Measurements from ENCODE around the gene IHH.

The IHH gene

DNA sequence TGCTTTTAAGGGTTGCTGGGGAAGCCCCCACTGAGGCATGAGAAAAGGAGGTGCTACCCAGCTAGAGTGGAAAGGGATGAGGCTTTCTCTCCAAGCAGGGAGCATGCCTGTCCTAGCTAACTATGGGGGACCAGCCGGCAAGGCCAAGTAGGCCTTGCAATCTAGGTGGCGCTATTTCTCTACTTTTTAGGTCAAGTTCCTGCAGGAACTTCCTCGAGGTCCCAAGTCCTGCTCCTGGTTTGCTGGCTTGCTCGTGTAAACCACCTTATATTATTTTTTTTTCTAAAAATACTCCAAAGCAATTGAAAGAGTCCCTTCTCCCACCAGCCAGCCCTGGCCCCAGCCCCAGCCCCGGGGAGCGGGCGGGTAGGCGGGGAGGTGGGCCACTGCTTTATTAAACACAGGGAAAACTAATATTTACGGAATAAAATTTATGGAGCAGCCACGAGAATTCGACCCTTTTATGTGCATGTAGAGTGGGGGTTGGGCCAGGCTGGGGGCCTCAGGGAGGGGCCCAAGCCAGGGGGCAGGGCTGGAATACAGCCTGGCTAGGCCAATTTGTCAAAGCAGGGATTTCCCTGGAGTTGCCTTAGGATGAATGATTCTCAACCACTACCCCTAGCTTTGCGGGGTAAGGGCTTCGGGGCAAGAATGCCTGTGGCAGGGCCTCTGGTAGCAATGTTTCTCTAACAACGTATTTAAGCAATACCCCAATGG lies 12.8 kb upstream of the IHH start:
- DNase-seq (ENCODE audit: low read depth) = no peak

DNA sequence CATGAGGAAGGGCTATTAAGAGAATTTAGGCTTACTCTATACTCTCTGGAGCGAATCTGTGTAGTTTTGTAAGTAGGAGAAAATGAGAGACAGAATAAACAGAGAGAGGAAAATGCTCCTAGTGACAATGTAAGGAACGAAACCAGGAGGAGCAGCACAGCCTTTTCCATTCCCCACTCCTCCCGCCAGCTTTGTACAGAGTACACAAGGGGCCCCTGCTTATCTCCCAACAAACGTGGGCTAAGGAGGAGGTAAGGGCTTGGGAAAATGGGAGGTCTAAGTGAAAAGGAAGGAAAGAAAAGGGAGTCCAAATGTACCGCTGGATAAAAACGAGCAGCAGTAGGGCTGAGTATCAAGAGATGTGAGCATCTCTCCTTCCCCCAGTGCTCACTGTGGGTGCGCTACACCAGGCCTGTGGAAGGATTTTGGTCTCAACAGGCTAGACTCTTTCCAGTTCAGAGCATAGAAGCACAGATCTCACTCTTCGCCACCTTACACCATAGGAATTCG lies 12.1 kb upstream of the IHH start:
- no peak for DNase-seq (ENCODE audit: low read depth)

DNA sequence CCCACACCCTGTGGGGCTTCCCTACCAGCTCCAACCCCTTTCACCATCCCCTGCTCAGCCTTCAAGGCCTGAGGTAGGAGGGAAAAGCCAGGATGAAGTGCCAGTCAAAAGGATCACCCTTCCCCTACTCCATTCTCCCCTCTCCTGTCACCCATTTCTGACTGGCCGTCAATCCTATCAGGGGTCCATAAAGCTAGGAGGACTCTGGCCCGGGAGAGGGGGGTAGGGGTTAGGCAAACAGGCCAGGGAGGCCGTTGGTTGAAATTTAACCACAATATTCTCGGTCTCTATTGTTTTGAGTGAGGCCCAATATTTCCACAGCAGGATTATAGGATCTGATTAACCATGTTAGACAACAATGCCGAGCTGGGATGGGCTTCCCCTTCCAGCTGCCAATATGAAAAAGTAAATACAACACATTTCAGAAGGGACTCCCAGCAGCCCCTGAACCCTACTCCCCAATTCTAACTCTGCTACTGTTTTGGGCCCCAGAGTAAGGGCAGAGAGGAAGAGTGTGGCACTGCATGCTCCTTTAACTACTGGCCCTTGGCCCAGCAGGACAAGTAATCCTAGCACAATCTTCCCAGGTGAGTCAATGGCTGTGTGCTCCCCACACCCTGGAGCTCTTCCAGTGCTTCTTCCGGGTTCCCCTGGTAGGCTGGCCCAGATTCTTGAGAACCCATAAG lies 10.6 kb upstream of the IHH start:
- no peak for DNase-seq (ENCODE audit: low read depth)

DNA sequence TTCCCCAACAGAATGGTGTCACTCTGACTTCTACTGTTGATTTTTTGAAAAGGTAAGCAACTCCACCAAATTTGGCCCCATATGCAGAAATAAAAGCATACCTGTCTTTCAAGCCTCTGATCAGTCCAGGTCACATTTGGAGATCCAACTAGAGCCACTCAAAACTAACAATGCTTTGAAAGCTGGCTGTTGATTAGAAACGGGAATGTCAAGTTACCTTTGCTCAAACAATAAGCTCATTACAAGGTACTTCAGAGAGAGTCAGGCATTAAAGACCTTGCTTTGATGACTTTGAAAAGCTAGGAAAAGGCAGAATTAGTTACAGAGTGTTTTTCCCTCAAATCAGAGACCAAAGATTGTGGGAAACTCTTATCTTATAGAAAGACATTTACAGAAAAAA lies 4.8 kb upstream of the IHH start:
- DNase-seq (ENCODE audit: low read depth) = no peak

DNA sequence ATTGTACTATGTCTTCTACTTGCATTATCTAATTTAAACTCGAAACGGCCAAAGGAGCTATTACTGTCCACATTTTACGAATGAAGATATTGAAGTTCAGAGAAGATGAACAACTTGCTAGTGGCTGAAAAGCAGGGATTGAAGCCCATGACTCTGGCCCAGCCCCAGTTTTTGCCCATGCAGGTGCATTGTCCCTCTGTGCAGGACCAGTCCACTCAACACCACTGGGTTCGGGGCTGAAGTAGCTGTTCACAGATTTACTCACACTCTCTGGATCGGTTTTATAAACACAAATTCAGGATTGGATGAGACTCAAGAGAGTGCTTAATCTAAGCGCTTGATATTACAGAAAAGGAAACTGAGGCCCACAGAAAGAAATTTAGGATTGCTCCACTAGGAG lies 1.4 kb upstream of the IHH start:
- no peak for DNase-seq (ENCODE audit: low read depth)

DNA sequence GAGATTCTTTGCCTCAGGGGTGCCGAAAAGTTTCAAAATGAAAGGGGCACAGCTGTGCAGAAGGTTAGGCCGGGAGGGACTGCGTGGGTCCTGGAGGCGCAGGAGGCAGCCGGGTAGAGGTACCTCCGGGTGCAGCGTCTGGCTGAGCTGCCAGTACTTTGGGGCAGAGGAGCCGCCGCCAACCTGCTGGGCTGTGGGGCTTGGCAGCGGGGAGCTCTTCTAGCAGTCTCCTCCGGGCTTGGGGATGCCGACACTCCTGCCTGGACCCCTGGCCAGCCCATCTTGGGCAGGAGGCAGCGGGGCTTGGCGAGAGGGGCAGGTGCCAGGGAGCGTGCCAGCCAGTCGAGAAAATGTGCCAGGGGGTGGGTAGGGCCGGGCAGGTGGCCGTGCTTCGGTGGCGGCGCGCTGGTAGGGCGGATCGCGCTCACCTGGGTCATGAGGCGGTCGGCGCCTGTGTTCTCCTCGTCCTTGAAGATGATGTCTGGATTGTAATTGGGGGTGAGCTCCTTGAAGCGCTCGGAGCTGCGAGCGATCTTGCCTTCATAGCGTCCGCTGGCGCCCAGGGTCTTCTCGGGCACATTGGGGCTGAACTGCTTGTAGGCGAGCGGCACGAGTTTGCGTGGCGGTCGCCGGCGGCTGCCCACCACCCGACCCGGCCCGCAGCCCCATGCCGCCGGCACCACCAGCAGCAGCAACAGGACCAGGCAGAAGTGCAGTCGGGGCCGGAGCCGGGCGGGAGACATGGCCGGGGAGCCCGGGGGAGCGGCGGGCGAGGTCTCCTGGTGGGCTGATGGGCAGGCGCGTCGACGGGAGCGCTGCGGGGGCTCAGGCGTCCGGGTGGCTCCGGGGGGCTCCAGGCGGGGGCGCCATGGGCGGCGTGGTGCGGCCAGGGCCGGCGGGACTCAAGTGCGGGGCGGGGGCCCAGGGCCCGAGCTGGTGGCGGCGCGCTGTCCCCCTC lies 717 bp downstream of the IHH start:
- DNase-seq (ENCODE audit: low read depth) = no peak

DNA sequence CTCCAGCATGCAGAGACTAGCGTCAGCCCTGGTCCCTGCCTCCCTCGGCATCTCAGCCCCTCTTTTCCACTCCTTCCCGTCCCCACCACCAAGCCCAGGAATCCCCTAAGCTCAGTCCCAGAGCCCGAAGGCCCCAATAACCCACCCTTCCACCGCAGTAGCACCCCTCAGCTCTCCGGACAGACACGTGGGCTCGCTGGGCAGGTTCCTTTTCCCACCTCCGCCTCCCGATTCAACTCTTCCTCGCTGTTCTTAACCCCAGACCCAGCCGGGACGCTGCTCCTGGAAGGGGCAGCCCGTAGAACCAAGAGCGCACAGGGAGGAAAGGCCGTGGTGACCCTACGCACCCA lies 1.4 kb downstream of the IHH start:
- no peak for DNase-seq (ENCODE audit: low read depth)

DNA sequence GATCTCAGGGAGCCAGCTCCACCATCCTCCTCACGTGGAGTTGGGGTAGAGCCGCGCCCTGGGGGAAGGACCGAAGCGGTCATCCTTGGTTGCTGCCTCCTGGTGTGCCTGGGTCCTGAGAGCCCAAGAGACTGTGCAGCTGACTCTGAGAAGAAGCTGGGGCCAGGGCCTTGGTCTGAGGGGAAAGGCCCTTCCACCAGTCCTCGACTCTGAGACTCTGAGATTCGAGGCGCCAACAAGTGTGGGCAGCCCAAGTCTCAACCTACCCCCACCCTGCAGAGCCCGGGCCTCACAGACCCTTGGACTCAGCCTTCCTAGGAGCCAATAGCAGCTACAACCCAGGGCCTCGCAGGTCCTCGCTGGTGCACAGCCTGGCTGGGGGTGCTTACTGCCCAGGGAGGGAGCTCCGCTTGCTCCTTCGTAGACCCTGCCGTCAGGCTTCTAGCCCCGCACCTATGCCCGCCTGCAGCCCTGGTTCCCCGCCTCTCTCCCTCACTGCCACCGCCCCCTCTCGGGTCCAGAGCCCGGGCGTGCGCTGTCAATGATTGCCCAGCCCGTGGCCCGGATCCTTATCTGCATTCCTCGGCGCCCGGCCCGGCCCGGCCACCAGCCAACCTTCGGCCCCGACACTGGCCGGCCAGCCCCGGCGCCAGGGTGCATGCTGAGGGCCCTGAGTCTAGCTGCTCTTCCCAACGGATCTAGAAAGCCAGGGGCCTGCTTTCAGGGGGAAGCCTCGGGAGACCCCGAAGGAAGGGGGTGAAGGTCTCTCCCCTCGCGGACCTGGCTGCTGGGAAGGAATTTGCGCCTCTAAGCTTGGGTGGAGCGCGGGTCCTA lies 2.0 kb downstream of the IHH start:
- no peak for DNase-seq (ENCODE audit: low read depth)

DNA sequence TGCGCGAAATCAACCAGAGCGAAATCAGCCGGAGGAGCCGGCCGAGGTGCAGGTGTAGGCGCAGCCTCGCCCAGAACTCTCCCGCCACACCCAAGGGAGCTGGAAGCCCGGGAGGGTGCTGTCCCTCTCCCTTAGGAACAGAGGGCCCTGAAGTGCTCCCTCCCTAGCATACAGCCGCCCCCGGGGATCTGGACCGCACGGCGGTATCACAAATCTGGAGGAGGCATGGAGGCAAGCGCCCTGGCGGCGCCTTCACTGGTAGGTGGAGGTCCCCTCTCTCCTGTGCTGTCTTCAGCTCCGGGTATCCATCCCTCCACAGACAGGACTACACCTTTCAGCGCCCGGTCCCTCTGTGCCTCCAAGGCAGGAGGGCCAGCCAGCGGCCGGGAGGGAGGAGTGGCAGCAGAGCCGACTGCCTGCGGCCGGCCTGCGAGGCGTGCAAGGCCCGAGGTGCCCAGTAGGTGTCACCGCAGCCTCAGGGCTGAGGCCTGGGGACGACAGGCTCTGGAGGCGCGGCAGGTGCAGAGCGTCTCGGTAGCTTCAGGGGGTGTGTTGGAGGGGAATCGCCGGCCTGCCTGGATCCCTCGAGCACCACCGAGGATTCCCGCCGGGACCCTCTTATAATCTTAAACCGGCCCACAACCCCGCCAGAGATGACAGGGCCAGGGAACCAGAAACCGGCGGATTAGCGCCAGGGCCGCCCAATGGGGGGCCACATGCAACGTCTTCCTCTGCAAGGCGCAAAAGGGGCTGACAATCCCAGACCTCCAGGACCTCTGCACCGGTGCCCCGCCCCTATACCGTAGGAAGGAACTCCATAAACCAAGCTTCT lies 2.8 kb downstream of the IHH start:
- peak; percentile 39 for DNase-seq (ENCODE audit: low read depth)

DNA sequence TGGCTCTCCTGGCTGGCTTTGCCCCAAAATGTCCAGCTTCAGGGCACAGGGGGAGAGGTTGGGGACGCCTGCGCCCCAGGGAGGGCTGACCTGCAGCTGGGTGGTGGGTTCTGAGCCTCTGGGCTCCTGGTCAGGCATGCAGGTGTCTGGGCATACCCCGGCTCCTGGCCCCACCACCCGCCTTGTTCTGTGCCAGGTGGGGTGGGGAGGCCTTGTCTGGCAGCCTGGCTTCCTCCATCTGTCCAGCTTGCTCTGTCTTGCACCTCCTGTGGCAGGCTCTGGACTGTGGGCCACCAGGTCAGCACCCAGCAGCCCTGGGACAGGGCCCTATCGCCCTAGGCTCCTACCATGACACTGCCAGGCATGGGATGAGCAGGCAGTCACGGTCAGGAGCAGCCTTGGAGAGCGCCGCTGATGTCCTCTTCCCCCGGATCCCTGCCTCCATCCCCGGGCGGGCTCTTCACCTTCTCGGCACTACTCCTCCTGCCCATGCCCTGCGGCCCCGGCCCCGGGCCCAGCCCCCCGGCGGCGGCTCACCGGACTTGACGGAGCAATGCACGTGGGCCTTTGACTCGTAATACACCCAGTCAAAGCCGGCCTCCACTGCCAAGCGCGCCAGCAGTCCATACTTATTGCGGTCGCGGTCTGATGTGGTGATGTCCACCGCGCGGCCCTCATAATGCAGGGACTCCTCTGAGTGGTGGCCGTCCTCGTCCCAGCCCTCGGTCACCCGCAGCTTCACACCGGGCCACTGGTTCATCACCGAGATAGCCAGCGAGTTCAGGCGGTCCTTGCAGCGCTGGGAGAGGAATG lies 3.6 kb downstream of the IHH start:
- no peak for DNase-seq (ENCODE audit: low read depth)

DNA sequence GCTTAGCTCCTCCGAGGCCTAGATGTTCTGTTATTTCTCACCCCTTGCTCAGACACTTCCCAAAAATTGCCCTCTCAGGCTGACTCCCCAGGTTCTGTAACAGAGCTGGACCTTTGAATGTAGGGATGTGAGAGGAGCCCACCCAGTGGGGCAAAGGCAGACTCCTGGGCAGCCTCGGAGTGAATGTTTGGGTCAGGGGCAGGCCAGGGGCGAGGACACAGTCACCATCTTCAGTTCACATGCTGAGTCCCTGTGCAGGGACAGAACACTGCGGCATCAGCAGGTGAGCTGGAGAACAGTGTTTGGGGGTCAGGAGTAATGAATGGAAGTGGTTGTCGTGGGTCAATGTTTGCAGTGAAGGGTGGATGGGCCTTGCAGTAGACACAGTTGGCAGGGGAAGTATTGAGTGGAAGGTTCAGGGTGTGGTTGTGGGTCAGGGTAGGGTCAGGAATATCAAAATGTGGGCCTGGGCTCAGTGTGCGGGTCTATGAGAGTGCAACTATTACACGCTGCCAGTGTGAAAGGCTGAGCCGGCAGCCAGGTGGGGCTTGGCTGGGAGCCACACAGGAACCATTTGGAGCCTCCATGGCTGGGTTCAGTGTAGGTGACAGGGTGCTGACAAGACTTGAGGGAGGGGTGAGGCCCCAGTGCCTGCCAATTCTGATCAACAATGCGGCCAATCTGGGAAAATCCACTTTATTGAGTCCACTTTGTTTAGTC lies 4.4 kb downstream of the IHH start:
- no peak for DNase-seq (ENCODE audit: low read depth)

DNA sequence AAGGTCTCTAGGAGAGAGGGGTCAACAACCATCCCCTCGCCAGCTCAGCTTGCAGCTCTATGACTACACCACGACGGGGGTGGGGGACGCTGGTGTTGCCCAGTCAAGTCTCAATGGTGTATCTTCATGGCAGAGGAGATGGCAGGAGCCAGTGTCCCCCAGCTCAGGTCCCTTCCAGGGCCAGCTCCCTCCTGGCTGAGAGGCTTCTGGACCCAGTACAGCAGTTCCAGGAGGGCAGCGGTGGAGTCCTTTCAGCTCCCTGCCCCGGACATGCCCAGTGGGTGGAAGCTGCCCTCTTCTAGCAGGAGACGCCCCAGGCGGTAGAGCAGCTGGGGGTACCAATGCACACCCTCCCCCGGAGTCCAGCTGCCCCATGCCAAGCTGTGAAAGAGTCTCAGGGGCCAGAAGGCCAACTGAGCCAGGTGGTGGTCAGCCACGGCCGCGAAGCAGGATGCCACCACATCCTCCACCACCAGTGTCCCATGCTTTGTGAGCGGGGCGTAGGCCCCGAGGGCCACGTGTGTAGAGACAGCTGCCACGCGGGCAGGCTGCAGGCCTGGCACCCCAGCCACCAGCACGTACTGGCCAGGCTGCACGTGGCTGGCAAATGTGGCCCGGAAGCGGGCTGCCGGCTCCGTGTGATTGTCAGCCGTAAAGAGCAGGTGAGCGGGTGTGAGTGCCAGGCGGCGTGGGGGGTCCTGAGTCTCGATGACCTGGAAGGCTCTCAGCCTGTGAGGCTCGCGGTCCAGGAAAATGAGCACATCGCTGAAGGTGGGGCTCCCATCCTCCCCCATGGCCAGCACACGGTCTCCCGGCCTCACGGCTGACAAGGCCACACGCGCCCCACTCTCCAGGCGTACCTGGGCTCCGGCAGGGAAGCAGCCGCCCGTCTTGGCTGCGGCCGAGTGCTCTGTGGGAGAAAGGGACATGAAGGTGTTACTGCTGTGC lies 5.5 kb downstream of the IHH start:
- DNase-seq (ENCODE audit: low read depth) = no peak

DNA sequence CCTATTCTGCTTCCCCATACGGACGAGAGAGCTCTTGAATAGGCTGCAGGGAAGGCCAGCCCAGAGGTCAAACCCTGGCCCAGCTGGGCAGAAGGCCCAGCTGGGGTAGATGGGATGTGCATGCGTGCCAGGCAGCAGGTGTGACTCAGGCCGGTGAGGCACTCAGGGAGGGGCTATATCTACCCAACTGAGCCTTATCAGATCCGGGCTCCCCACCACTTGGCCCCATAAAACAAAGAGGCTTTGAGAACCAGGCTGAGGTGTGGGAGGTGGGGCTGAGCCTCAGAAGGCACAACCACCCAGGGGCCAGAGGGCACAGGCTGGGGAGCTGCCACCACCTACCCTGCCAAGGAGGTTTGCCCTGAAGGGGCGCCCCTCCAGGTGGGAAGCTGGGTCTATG lies 11.4 kb downstream of the IHH start:
- no peak for DNase-seq (ENCODE audit: low read depth)

DNA sequence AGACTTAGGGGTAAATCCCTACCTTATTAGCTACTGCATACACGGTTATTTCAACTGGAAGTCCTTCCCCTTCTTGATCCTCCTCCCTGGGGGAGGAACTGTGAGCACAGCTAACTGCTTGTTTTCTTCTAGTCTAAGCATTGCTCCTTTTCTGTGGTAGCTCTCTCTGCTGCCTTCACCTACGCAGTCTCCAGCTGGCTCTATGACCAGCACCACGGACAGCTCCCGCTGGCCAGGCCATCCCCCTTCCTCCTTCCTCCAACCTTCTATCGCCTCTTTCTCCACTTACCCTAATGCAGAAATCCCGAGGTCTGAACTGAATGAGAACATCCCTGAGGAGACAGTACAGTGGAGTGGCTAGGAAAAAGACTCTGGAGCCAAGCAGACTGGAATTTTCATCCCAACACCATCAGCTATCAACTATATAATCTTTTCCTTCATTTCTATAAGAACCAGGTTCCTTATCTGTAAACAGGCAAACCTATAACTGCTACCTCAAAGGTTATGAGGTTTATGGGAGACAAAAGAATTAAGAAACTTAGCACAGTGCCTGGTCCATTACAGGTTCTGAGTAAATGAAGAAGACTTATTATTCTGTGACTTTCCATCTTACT lies 14.7 kb downstream of the IHH start:
- DNase-seq (ENCODE audit: low read depth) = no peak

DNA sequence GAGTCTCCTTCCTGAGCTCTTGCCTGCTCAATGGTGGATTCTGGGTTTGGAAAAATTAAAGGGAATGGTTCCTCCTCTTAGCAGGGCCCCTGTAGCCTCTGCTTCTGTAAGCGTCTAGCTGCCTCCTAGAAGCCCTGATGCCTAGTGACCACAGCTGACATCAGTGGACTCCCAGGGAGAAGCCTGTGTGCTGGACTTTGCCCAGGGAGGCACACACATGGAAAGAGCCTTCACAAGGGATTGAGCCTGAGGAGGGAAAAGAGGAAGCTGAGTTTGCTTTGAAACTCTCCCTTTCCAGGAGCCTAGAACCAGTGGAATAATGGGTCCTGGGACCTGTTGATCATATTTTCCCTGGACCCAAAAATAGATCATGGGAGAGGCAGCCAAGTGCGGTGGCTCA lies 18.0 kb downstream of the IHH start:
- no peak for DNase-seq (ENCODE audit: low read depth)

DNA sequence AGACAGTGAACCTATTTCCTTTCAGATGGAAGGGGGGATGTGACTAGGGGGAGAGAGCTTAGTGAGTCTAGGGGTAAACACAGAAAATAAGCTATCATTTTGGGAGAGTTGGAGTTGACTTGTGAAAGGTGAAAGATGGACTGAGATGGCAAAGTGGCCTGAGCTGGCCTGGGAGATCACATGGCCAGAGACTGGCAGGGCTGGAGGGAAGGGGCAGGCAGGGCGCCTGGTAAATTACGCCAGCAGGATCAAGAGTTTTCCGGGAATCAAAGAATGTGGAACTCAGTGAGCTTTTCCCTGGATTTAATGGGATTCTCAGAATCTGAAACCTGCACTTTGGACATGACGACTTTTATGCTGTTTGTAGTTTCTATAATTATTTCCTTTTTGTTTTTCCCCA lies 18.6 kb downstream of the IHH start:
- no peak for DNase-seq (ENCODE audit: low read depth)

DNA sequence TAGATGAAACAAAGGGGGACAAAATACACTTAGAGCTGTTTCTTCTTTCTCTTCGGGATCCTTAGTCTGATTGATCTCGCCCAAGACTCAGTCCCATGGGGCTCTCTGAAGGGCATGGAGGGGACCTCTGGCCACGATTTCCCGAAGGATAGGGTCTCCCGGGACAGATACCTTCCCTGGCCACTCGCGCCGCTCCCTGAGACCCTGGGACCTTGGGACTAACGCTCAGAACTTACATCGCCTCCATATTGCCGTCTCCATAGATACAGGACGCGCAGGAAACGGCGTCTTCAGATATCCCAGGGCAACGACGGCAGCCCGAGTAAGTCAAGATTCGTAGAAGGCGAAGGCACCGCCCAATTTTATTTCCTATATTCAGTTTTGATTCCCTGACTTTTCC lies 19.5 kb downstream of the IHH start, which contains the start of gene CFAP65:
Gene CFAP65, minus strand, starts transcription at position 265 of the 400 bp plus-strand sequence. CDS start 2,468 bp downstream, outside the sequence.
- DNase-seq (ENCODE audit: low read depth) = no peak

DNA sequence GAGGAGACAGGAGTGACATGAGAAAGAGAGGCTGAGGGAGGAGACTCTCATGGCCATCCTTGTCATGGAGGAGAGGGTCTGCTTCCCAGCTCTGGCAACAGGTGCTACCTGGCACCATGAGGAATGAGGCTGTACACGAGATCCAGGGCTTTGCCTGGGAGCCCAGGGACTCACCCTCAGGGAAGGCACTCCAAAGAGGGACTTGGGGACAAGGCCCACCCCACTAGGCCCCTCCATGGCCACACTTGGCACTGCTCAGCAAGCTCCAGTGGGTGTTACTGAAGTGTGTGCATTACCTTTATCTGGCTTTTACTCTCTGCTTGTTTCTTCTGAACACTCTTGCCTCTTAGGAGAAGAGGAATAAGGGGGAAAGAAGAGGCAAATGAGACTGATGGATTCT lies 22.1 kb downstream of the IHH start:
- DNase-seq (ENCODE audit: low read depth) = no peak

Measured in T-helper 22 cell (primary cell).